ENCODE measurements around the gene UBAP2L.

The UBAP2L gene

GRCh38 chr1:154270833-154271232 is 50.1 kb downstream of the UBAP2L start:
- no peaks in the 10 kb centered on the region for H4K20me1 ChIP-seq (ENCODE audit: insufficient read depth, low read length, poor library complexity, severe bottlenecking)
- no peak overlapping the region for H3K9ac ChIP-seq (ENCODE audit: low read depth, low read length, poor library complexity, severe bottlenecking)
- H3K4me1 ChIP-seq (ENCODE audit: insufficient read depth, low read length, poor library complexity, severe bottlenecking) = peaks cover 13% of the 10 kb centered on the region
- no peaks in the 10 kb centered on the region for H3K27me3 ChIP-seq (ENCODE audit: insufficient read depth, low read length, poor library complexity, severe bottlenecking)
- H3K4me2 ChIP-seq (ENCODE audit: low read depth, low read length, poor library complexity, severe bottlenecking) = no peak overlapping the region
- H3F3A ChIP-seq (ENCODE audit: low read depth) = no peaks in the 10 kb centered on the region
- no peaks in the 10 kb centered on the region for H3K9me3 ChIP-seq (ENCODE audit: insufficient read depth, low read depth, low read length)
- TF ChIP-seq CTCF (conservative IDR thresholded peaks at IDR 0.05; ENCODE audit: low read length) (no peak), EZH2phosphoT487 (IDR thresholded peaks at IDR 0.05; ENCODE audit: borderline replicate concordance) (no peak)
- no peak overlapping the region for H3K4me3 ChIP-seq (ENCODE audit: low read length, poor library complexity, severe bottlenecking)
- H2AFZ ChIP-seq (ENCODE audit: low read length) = no peak overlapping the region
- no peaks in the 10 kb centered on the region for H3K9me2 ChIP-seq (replicated peaks; ENCODE audit: low read depth, low read length)
- peaks cover 13% of the 10 kb centered on the region for H3K79me2 ChIP-seq (ENCODE audit: insufficient read depth, low read length)
- peaks cover 39% of the 10 kb centered on the region; the same call in 1 of the 2 replicates for H3K36me3 ChIP-seq (ENCODE audit: insufficient read depth, low read length)

GRCh38 chr1:154272217-154272998 is 51.7 kb downstream of the UBAP2L start, which contains the start of gene HAX1:
Gene HAX1, plus strand, starts transcription at chr1:154272629. Its CDS starts 95 bp downstream, at chr1:154272724.
- Histone ChIP-seq H3K4me2 (ENCODE audit: low read depth, low read length, poor library complexity, severe bottlenecking) (peak within 1 kb of the TSS; percentile 92), H2AFZ (ENCODE audit: low read length) (peak within 1 kb of the TSS; percentile 72), H3K36me3 (ENCODE audit: insufficient read depth, low read length) (peaks cover 27% of the 10 kb centered on the region; the same call in 1 of the 2 replicates)

GRCh38 chr1:154272999-154273563 is 52.3 kb downstream of the UBAP2L start:
- Histone ChIP-seq H3K4me1 (ENCODE audit: insufficient read depth, low read length, poor library complexity, severe bottlenecking) (peaks cover 13% of the 10 kb centered on the region), H3K4me3 (ENCODE audit: low read length, poor library complexity, severe bottlenecking) (peak overlapping the region; percentile 100), H3K9me2 (replicated peaks; ENCODE audit: low read depth, low read length) (no peaks in the 10 kb centered on the region), H3K27me3 (ENCODE audit: insufficient read depth, low read length, poor library complexity, severe bottlenecking) (no peaks in the 10 kb centered on the region), H3K9me3 (ENCODE audit: insufficient read depth, low read depth, low read length) (no peaks in the 10 kb centered on the region), H3K36me3 (ENCODE audit: insufficient read depth, low read length) (peaks cover 27% of the 10 kb centered on the region; the same call in 1 of the 2 replicates), H3K79me2 (ENCODE audit: insufficient read depth, low read length) (peaks cover 13% of the 10 kb centered on the region), H3F3A (ENCODE audit: low read depth) (no peaks in the 10 kb centered on the region), H3K9ac (ENCODE audit: low read depth, low read length, poor library complexity, severe bottlenecking) (peak overlapping the region; percentile 98), H2AFZ (ENCODE audit: low read length) (peak overlapping the region; percentile 72), H3K4me2 (ENCODE audit: low read depth, low read length, poor library complexity, severe bottlenecking) (peak overlapping the region; percentile 92), H4K20me1 (ENCODE audit: insufficient read depth, low read length, poor library complexity, severe bottlenecking) (no peaks in the 10 kb centered on the region)
- no peak for TF ChIP-seq EZH2phosphoT487 (IDR thresholded peaks at IDR 0.05; ENCODE audit: borderline replicate concordance)
- TF ChIP-seq CTCF (conservative IDR thresholded peaks at IDR 0.05; ENCODE audit: low read length) = no peak

More at GRCh38 chr1:154272217-154272998, 51.7 kb downstream of the UBAP2L start, which contains the start of gene HAX1:
- TF ChIP-seq CTCF (conservative IDR thresholded peaks at IDR 0.05; ENCODE audit: low read length) = peak; percentile 88
- no peak for TF ChIP-seq EZH2phosphoT487 (IDR thresholded peaks at IDR 0.05; ENCODE audit: borderline replicate concordance)
- peak within 1 kb of the TSS; percentile 98 for H3K9ac ChIP-seq (ENCODE audit: low read depth, low read length, poor library complexity, severe bottlenecking)
- H3F3A ChIP-seq (ENCODE audit: low read depth) = no peaks in the 10 kb centered on the region
- H3K4me3 ChIP-seq (ENCODE audit: low read length, poor library complexity, severe bottlenecking) = peak within 1 kb of the TSS; percentile 100
- no peaks in the 10 kb centered on the region for H3K9me2 ChIP-seq (replicated peaks; ENCODE audit: low read depth, low read length)
- peaks cover 13% of the 10 kb centered on the region for H3K4me1 ChIP-seq (ENCODE audit: insufficient read depth, low read length, poor library complexity, severe bottlenecking)
- no peaks in the 10 kb centered on the region for H3K9me3 ChIP-seq (ENCODE audit: insufficient read depth, low read depth, low read length)
- H4K20me1 ChIP-seq (ENCODE audit: insufficient read depth, low read length, poor library complexity, severe bottlenecking) = no peaks in the 10 kb centered on the region
- peaks cover 13% of the 10 kb centered on the region for H3K79me2 ChIP-seq (ENCODE audit: insufficient read depth, low read length)
- no peaks in the 10 kb centered on the region for H3K27me3 ChIP-seq (ENCODE audit: insufficient read depth, low read length, poor library complexity, severe bottlenecking)
